Parathyroid adenoma (tissue), 2 donors: ENCODE data around the gene IL1RL2.

ENCODE experiments used
- H2AFZ ChIP-seq: fragments of 300-600 bp; sonication (generic); one replicate; pipeline ENCODE4 v1.7.0; 2017; ENCODE audit warnings: antibody characterized with exemption, mild to moderate bottlenecking
- H3K27ac ChIP-seq: fragments of 300-600 bp; sonication (generic); one replicate; pipeline ENCODE4 v1.7.0; 2017
- H3K27me3 ChIP-seq: fragments of 300-600 bp; sonication (generic); one replicate; pipeline ENCODE4 v1.7.0; 2017; ENCODE audit warnings: low read length; ENCODE audit not compliant: control insufficient read depth, insufficient read depth
- H3K36me3 ChIP-seq: fragments of 300-600 bp; sonication (generic); one replicate; pipeline ENCODE4 v1.7.0; 2017; ENCODE audit warnings: low read length; ENCODE audit not compliant: control insufficient read depth, insufficient read depth
- H3K4me1 ChIP-seq: fragments of 300-600 bp; sonication (generic); one replicate; pipeline ENCODE4 v1.7.0; 2017; ENCODE audit warnings: control low read depth
- H3K4me2 ChIP-seq: fragments of 300-600 bp; sonication (generic); one replicate; pipeline ENCODE4 v1.7.0; 2017; ENCODE audit warnings: low read length
- H3K4me3 ChIP-seq: fragments of 300-600 bp; sonication (generic); one replicate; pipeline ENCODE4 v1.7.0; 2017; ENCODE audit warnings: low read depth, low read length
- H3K79me2 ChIP-seq: fragments of 300-600 bp; sonication (generic); one replicate; pipeline ENCODE4 v1.7.0; 2017; ENCODE audit warnings: control low read depth
- H3K9ac ChIP-seq: fragments of 300-600 bp; sonication (generic); one replicate; pipeline ENCODE4 v1.7.0; 2017; ENCODE audit warnings: mild to moderate bottlenecking
- H3K9me3 ChIP-seq: fragments of 300-600 bp; sonication (generic); one replicate; pipeline ENCODE4 v1.7.0; 2017; ENCODE audit warnings: low read length; ENCODE audit not compliant: control insufficient read depth
- TF ChIP-seq, protein P1 (sequence below): fragments of 300-600 bp; sonication (generic); IDR thresholded peaks from one replicate; pipeline ENCODE4 v1.7.0; 2017; ENCODE audit warnings: antibody characterized with exemption, mild to moderate bottlenecking
- donor health status: primary hyperparathyroidism.

IL1RL2 gene

GRCh38 chr2:102171946-102172345, 14.9 kb upstream of the IL1RL2 start:
- Histone ChIP-seq H3K4me3 (no peak overlapping the region), H3K27ac (no peak overlapping the region), H3K4me1 (no peaks in the 10 kb centered on the region), H3K4me2 (no peak overlapping the region), H3K27me3 (no peaks in the 10 kb centered on the region), H3K79me2 (peaks cover 3% of the 10 kb centered on the region), H3K9ac (no peak overlapping the region), H3K36me3 (no peaks in the 10 kb centered on the region), H2AFZ (no peak overlapping the region), H3K9me3 (no peaks in the 10 kb centered on the region)
- TF ChIP-seq, protein P1, sequence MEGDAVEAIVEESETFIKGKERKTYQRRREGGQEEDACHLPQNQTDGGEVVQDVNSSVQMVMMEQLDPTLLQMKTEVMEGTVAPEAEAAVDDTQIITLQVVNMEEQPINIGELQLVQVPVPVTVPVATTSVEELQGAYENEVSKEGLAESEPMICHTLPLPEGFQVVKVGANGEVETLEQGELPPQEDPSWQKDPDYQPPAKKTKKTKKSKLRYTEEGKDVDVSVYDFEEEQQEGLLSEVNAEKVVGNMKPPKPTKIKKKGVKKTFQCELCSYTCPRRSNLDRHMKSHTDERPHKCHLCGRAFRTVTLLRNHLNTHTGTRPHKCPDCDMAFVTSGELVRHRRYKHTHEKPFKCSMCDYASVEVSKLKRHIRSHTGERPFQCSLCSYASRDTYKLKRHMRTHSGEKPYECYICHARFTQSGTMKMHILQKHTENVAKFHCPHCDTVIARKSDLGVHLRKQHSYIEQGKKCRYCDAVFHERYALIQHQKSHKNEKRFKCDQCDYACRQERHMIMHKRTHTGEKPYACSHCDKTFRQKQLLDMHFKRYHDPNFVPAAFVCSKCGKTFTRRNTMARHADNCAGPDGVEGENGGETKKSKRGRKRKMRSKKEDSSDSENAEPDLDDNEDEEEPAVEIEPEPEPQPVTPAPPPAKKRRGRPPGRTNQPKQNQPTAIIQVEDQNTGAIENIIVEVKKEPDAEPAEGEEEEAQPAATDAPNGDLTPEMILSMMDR = no peak

DNA sequence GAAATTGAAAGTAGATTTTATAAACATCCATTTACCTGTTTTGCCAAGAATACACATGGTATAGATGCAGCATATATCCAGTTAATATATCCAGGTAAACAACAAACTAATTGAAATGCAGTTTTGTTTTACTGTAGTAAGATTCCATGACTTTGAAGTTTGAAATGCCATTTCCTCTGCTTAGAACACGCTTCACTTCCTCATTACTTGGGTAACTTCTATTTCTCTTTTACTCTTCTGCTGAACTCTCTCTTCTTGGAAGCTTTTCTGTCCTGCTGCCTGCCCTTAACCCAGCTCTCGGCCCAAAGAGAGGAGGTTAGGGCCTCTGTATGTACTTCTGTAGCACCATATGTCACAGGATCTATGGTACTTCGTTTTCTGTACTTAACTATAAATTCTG, 14.1 kb upstream of the IL1RL2 start:
- Histone ChIP-seq H3K9me3 (no peaks in the 10 kb centered on the region), H3K36me3 (no peaks in the 10 kb centered on the region), H3K27me3 (no peaks in the 10 kb centered on the region), H3K4me3 (no peak overlapping the region), H3K4me2 (no peak overlapping the region), H3K4me1 (no peaks in the 10 kb centered on the region), H2AFZ (no peak overlapping the region), H3K79me2 (peaks cover 3% of the 10 kb centered on the region), H3K27ac (no peak overlapping the region), H3K9ac (no peak overlapping the region)
- TF ChIP-seq, protein P1 = no peak

- H2AFZ ChIP-seq = no peak overlapping the region
- H3K27me3 ChIP-seq = no peaks in the 10 kb centered on the region
- H3K4me1 ChIP-seq = no peaks in the 10 kb centered on the region
- H3K27ac ChIP-seq = no peak overlapping the region
- H3K9me3 ChIP-seq = no peaks in the 10 kb centered on the region
- H3K4me2 ChIP-seq = no peak overlapping the region
- H3K4me3 ChIP-seq = no peak overlapping the region
- no peaks in the 10 kb centered on the region for H3K36me3 ChIP-seq
- no peak overlapping the region for H3K9ac ChIP-seq
- TF ChIP-seq, protein P1 = no peak
- H3K79me2 ChIP-seq = no peaks in the 10 kb centered on the region
These were observed 10.7 kb upstream of the IL1RL2 start for GRCh38 chr2:102176172-102176571.

DNA sequence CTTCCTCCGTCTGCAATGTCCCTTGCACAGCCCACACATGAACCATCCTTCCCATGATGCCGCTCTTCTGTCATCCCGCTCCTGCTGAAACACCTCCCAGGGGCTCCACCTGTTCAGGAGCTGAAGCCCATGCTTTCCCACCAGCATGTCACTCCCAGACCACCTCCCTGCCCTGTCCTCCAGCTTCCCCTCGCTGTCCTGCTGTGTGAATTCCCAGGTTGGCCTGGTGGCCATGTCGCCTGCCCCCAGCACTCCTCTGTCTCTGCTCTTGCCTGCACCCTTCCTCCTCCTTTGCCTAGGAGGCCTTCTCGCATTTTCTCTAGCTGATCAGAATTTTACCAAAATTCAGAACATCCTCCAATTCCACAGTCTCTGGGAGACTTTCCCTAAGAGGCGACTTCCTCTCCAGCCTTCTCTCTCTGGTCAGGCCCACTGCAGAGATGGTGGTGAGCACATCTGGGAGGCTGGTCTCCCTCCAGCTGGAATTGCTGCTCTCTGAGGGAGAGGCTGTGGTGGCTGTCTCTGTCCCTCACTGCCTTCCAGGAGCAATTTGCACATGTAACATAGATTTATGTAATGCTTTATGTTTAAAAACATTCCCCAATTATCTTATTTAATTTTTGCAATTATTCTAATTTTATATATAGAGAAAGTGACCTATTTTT, 8.9 kb upstream of the IL1RL2 start:
- no peak overlapping the region for H2AFZ ChIP-seq
- no peak overlapping the region for H3K9ac ChIP-seq
- no peaks in the 10 kb centered on the region for H3K9me3 ChIP-seq
- H3K36me3 ChIP-seq = no peaks in the 10 kb centered on the region
- H3K27me3 ChIP-seq = no peaks in the 10 kb centered on the region
- H3K4me1 ChIP-seq = no peaks in the 10 kb centered on the region
- TF ChIP-seq, protein P1 = no peak
- no peak overlapping the region for H3K4me2 ChIP-seq
- no peak overlapping the region for H3K4me3 ChIP-seq
- no peaks in the 10 kb centered on the region for H3K79me2 ChIP-seq
- no peak overlapping the region for H3K27ac ChIP-seq

GRCh38 chr2:102179061-102179460, 7.8 kb upstream of the IL1RL2 start:
- Histone ChIP-seq H3K36me3 (no peaks in the 10 kb centered on the region), H3K4me3 (no peak overlapping the region), H2AFZ (no peak overlapping the region), H3K4me2 (no peak overlapping the region), H3K9me3 (no peaks in the 10 kb centered on the region), H3K27ac (no peak overlapping the region), H3K27me3 (no peaks in the 10 kb centered on the region), H3K9ac (no peak overlapping the region), H3K4me1 (no peaks in the 10 kb centered on the region), H3K79me2 (no peaks in the 10 kb centered on the region)
- TF ChIP-seq, protein P1 = no peak
